ENCODE data around the gene LIPK.
"Not testable (repeated sequence)": the region's sequence is repeated elsewhere in the genome, so short reads cannot be mapped to it uniquely, and the experiment has no call there.

The LIPK gene, protein sequence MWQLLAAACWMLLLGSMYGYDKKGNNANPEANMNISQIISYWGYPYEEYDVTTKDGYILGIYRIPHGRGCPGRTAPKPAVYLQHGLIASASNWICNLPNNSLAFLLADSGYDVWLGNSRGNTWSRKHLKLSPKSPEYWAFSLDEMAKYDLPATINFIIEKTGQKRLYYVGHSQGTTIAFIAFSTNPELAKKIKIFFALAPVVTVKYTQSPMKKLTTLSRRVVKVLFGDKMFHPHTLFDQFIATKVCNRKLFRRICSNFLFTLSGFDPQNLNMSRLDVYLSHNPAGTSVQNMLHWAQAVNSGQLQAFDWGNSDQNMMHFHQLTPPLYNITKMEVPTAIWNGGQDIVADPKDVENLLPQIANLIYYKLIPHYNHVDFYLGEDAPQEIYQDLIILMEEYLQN

DNA sequence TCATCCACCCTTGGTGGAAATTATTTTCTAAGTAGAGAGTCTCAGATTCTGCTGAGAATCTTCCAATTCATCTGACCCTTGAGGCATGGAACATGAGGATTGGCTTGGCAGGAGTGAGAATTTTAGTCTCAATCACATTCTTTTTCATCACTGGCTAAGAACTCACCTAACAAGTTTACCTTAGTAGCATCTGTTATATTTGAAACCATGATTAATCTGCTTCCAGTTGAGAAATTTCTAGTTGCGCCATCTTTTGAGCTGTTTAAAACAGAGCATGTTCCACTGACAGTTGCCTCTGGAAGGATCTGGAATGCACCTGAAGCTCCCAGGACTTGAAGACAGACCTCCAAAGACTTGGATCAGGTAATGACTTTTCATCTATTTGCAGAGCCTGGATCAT is at the start of gene LIPK:
Gene LIPK, plus strand, starts transcription at position 292 of the 400 bp plus-strand sequence. CDS start 18,295 bp downstream, outside the sequence.
- no peak for DNase-seq (ENCODE audit: low read depth in 2 of 2)

DNA sequence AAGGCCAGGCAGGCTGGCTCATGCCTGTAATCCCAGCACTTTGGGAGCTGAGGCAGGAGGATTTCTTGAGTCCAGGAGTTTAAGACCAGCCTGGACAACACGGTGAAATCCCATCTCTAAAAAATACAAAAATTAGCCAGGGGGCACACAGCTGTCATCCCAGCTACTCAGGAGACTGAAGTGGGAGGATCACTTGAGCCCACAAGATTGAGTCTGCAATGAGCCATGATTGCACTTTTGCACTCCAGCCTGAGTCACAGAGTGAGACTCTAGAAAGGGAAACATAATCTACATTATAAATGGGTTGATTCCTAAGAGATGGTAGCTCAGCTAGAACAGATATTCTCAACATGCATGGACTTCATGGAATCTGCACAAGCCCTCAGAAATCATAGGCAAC is 48.1 kb upstream of the LIPK start:
- no peak for DNase-seq (ENCODE audit: low read depth in 2 of 2)

DNA sequence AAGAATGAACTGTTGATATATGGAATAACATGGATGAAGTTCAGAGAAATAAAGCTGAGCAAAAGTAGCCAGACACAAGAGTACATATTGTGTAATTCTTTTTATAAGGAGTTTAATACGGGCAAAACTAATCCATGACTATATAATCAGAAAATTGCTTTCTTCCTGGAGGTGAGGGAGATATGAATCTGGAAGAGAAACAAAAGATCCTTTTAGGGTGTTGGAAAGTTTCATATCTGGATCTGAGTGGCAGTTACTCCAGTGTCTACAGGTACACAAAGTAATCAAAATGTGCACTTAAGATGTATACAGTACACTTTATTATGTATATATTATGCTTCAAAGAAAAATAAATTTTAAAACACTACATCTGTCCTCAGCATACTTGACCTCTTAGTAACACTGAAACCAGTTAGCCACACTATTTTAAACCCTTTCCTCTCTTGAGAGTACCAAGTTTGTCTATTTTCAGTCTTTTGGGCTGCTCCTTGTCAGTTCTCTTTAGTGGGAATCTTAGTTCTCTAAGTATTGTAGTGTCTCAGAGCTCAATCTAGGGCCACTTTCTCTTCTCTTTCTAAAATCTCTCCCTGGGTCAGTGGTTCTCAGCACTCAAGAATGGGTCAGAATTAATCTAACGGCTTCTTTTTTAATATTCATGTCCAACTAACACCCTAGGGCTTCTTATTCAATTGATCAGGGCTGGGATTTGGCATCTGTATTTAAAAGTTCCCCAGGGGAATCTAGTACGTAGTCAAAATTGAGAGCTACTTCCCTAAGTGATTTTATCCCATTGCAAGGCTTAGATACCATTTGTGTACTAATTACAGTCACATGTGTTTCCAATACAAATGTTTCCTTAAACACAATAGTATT is 46.1 kb upstream of the LIPK start:
- no peak for DNase-seq (ENCODE audit: low read depth in 2 of 2)

DNA sequence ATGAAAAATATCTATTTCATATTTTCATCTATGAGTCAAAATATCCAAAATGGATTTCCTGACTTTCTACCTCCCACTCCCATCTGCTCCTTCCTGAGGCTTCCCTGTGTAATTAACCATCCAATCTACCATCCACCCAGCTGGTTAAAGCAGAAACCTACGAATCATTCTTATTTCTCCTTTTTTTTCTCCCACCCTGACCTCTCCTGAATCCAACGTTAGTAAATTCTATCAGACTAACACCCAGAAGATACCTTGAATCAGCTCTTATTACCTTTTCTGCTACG is 45.5 kb upstream of the LIPK start:
- DNase-seq (ENCODE audit: low read depth in 2 of 2), result no peak

DNA sequence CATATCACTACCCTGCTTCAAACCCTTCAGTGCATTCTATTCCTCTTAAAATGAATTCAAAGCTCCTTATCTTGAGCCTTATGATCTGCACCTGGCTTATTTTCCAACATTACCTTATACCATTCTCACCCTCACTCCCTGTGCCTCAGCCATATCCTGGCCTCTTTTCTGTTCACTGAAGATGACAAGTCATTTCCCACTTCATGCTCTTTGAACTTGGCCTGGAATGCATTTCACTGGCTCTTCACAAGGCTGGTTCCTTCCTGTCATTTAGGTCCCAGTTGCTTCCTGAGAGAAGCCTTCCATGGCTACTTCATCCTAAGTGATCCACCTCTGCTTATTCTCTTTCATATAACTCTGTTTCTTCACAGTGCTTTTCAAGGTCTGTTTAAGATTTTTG is 45.0 kb upstream of the LIPK start:
- DNase-seq (ENCODE audit: low read depth in 2 of 2), result no peak

DNA sequence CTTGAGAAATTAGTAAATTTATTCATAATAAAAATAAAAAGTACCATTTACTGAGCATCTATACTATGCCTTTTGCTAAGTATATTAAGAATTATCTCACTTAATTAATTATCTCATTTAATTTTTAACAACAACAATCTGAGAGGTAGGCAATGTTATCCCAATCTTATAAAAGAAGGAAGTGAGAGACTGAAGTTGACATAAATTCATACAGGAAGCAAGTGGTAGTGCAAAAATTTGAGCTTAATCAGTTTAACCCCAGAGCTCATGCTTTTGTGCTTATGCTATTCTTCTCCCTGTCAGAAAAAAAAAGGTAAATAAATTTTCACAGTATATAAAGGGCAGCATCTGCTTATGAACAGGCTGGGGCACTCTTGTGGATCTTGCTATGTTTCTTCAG is 44.5 kb upstream of the LIPK start:
- DNase-seq (ENCODE audit: low read depth in 2 of 2), result no peak

DNA sequence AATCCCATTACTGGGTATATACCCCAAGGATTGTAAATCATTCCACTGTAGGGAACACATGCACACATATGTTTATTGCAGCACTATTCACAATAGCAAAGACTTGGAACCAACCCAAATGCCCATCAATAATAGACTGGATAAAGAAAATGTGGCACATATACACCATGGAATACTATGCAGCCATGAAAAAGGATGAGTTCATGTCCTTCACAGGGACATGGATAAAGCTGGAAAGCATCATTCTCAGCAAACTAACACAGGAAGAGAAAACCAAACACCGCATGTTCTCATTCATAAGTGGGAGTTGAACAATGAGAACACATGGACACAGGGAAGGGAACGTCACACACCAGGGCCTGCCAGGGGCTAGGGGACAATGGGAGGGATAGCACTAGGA is 42.9 kb upstream of the LIPK start:
- not testable (repeated sequence) for DNase-seq (ENCODE audit: low read depth in 2 of 2)

DNA sequence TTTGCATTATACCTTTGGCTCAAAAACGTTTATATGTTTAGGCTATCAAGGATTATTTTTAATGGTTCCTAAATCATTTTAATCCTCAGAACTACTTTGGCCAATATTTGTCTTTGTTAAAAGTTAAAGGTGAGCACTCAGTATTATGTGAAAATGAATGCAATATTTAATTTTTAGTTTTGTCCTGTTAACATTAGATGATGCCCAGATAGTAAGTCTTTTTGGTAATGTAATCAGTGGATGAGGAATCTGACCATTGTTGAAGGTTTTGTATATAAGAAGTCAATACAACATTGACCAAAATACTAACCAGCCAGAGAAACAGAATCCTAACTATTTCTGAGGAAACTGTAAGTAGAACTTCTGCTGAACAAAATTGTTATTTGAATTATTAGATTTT is 41.9 kb upstream of the LIPK start, which contains the start of gene LIPF:
Gene LIPF, plus strand, starts transcription at position 301 of the 400 bp plus-strand sequence. CDS start 2,856 bp downstream, outside the sequence.
- no peak for DNase-seq (ENCODE audit: low read depth in 2 of 2)

DNA sequence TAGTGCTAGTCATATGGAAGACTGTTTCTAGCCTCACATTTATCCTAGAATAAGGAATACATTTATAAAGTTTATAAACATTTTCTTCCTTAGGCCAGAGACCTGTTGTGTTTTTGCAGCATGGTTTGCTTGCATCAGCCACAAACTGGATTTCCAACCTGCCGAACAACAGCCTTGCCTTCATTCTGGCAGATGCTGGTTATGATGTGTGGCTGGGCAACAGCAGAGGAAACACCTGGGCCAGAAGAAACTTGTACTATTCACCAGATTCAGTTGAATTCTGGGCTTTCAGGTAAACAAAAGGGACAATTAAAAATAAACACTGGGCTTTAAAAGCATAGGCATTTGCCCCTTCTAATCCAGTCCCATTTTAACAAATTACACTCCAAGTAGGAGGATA is 37.6 kb upstream of the LIPK start:
- no peak for DNase-seq (ENCODE audit: low read depth in 2 of 2)

DNA sequence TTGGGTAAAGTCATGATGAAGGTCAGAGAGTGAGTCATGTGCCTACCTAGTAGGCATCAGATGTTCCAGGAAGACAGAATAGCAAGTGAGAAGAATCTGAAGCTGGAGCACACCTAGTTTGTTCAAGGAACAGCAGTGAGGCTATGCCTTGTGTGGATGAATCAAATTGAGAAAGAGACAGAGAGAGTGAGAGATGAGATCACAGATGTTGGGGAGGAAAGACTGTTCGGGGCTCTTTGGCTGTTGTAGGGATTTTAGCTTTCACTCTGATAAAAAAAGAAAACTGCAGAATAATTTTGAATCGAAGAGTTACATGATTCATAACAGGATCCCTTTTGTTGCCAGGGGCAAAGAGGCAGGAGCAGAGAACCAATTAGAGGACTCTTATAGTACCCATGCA is 35.6 kb upstream of the LIPK start:
- peak; percentile 1 for DNase-seq (ENCODE audit: low read depth in 2 of 2)

DNA sequence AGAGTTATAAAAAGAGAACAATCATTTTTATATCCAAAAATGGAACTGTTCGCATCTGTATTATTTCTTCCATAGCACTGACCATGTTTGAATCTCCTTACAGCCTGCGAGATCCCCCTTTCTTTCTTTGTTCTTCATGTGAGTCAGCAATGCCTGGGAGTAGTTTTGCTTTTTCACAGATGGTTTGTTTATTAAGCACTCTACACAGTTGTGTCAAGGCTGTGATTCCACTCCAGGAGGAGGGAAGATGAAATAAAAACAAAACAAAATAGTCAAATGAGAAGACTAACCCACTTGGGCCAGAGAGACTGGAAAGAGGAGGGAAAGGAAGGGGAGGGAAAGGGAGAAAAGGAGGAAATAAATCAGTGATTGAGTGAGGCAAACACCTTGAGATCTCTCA is 34.0 kb upstream of the LIPK start:
- no peak for DNase-seq (ENCODE audit: low read depth in 2 of 2)

DNA sequence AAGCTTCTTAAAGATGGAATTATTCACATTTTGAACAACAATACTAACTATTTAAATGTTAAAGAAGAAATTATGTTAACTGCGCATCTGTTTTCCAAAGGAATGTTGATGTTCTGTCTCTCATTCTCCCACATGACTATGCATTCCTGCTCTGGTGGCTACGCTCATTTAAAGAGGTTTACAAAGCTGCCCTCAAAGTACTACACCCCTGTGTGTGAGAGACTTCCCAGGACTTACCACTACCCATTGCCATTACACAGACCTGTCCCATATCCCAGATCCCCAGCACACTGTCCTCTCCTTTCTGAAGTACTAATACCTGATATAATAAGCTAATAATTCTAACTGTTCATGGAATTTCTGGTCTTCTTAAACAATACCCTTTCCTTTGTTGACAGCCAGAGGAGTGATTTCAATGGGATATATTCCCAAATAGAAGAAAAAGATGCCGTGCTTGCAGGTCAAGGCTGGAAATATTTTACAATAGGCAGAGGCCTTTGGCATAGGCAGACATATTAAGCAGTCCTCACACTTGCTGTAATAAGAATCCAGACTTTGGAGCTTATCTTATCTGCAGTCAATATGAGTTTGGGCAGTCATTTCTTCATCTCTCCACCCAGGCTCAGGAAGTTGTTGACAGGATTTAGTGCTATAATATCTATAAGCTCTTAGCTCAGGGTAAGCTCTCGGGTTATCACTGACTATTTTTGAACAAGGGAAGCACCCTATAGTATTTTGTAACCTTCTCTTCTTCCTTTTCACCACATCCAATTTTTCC is 29.6 kb upstream of the LIPK start:
- no peak for DNase-seq (ENCODE audit: low read depth in 2 of 2)

DNA sequence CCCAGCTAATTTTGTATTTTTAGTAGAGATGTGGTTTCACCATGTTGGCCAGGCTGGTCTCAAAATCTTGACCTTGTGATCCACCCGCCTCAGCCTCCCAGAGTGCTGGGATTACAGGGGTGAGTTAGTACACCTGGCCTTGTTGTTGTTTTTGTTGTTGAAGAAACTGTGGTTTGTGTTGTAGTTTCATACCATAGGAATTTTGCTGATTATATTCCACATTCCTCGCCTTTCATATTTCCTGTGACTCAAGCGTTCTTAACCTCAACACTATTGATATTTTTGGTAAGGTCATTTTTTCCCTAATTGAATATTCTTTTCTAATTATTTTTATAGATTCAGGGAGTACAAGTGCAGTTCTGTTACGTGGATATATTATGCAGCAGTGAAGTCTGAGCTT is 25.1 kb upstream of the LIPK start:
- no peak for DNase-seq (ENCODE audit: low read depth in 2 of 2)

DNA sequence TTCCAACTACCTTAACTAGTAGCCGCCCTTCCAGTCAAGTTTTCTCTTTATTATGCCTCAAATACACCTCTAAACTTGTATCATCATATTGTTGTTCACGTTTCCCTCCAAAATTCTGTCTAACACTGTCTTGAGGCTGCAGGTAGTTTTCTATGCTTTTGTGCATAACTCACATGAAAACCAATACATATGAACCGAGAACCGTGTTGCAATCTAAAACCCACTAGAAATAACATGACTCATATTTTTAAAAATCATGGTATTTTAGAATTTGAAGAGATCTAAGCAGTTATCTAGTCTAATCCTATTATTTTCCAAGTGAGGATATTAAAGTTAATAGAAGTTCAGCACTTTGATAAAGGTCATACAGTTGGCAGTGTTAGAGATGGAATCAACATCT is 23.6 kb upstream of the LIPK start:
- no peak for DNase-seq (ENCODE audit: low read depth in 2 of 2)

DNA sequence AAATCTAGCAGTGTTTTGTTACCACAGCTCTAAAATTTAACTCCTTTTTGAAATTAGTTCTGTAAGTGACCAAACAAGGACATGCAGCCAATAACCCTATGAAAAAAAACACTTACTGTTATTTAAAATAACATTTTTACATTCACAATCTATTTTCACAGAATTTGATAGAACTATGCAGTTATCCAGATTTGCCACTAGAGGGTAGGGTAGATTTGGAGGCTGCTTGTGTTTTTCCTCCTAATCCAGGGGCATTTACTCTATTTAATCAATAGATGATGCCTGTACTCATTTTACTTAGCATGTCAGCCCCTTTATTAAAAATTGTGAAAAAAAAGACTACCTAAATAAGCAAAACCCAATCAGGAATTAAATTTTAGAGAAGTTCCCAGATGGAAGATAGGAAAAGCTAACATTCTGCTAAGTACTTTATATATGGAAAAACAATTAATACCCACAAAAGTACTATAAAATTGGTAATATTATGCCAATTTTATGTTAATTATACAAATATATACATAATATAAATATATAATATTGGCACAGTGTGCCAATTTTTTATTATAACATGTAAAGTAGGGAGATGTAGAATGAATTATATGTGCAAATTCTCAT is 18.1 kb upstream of the LIPK start:
- DNase-seq (ENCODE audit: low read depth in 2 of 2), result no peak

DNA sequence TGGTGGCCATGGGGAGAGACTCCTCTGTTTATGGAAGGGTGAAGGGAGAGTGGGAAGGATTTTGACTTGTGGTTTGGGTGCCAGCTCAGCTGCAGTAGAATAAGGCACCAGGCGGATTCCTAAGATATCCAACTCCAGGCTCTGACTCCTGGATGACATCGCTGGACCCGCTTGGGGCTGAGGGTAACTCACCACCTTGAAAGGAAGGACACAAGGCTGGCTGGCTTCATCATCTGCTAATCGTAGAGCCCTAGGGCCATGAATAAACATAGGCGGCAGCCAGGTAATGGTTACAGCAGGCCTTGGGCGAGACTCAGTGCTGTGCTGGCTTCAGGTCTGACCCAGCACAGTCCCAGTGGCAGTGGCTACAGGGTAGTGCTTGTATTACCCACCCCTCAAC is 16.7 kb upstream of the LIPK start:
- no peak for DNase-seq (ENCODE audit: low read depth in 2 of 2)

DNA sequence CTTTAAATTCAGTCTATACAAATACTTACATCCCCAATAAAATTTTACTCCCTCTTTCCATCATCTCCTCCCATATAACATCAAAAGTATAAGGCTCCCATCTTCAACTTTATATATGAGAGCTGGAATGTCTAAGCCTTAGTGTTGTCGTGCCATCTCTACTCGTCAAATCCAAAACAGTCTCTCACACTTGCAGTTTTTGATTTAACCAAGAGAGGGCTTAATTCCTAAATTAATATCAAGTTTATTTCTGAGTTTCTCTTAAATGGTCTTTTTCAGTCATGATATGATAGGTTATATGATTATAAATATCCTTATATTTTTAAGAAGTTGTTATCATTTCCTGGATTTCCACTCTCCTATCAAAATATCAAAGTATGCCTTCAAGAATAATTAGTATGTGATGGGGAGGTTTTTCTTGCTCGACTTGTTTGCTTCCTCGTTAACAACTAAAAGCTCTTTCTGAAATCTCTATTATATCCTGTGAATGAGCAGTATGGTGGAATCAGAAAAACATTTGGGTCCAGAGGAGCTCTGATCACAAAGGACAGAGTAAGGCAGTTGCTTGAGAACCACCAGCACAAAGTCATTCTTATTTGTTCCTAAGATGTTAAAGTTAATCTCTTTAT is 12.5 kb upstream of the LIPK start:
- no peak for DNase-seq (ENCODE audit: low read depth in 2 of 2)

DNA sequence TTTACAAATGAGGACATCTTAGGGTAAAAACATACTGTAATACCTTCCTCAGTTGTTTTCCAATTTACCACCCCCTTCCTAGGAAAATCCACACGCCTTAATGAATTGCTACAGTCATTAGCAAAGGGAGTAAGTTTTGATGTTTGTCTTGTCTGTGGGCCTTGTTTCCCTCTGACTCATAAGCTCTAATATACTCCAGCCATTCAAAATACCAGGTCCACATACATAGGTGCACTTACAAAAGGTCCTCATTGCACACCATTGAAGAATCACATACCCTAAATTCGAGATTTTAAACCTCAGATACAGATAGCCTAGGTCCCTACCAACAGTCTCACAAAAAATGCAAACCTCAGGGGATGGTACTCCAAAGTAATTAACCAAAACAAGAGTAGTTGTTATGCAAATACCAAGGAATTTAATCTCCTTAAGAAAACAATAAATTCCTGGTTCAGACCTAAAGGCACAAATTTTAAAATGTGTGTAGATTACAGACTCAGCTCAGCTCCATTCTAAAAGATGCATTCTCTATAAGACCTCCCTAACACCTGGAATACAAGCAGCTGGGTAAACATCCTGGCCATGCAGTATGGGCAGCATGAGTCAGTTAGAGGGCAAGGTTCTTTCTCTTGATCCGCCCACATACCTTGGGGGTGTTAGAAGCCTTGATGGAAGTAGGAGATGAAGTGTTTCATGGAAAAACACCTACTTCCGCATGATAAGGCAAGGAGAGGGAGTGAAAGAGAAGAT is 3.0 kb upstream of the LIPK start:
- no peak for DNase-seq (ENCODE audit: low read depth in 2 of 2)

DNA sequence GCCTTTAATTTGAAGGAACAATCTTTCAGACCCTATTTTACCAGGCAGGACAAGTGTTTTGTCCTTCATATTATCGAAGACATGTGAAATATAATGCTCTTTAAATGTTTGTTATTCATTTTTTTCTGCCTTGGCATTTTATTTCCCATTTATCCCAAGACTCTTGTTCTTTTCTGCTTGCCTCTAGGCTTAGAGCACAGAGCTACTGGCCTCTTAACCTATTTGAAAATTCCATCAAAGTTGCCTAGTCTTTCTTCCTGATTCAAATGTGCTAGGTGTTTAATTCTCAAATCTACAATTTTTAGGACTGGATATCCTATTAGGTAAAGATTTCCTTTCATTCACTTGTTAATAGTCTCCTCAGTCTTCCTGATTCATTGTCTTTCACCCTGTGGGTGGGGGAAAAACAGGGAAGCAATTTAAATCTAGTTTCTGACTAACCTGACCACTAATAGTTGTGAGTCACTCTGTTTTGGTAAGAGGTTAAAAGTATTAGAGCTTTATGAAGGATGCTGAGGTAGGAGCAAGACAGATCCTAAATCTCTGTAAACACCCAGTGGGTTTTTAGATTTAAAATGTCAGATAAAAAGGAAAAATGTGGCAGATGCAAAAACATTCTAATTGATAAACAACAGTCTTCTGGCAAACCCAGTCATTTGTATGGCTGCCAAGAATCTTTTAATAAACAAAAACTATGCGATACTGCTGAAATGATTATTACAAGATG is 1.5 kb downstream of the LIPK start:
- DNase-seq (ENCODE audit: low read depth in 2 of 2), result no peak

DNA sequence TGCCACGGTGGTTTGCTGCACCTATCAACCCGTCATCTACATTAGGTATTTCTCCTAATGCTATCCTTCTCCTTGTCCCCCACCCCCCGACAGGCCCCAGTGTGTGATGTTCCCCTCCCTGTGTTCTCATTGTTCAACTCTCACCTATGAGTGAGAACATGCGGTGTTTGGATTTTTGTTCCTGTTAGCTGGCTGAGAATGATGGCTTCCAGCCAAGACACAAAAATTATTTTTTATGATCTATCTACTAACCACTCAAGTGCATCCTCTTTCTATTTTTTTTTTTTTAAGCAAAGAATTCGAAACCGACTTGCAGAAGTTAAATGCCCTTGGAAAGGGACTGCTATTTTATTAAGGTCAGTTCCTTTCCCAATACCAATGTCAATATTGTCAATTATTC is 3.3 kb downstream of the LIPK start:
- not testable (repeated sequence) for DNase-seq (ENCODE audit: low read depth in 2 of 2)
